GM10266 (cell line): ENCODE measurements around the gene ARMS2.
A peak's percentile ranks its signal among the peaks of the same experiment; 100 is the strongest.

Source experiments
- DNase-seq: peaks from one replicate; pipeline ENCODE4 v3.0.0; 2012; ENCODE audit errors: extremely low spot score
- CTCF ChIP-seq: IDR thresholded peaks from 2 replicates; pipeline ENCODE4 v1.5.1; 2012; ENCODE audit warnings: mild to moderate bottlenecking, low read depth; ENCODE audit not compliant: control insufficient read depth, insufficient read depth; ENCODE audit errors: missing control alignments

Gene ARMS2

GRCh38 chr10:122421054-122421625, 33.3 kb upstream of the ARMS2 start:
- TF ChIP-seq CTCF: no peak
- DNase-seq: no peak

- no peak for DNase-seq
- no peak for TF ChIP-seq CTCF
Measured at GRCh38 chr10:122421742-122422141, 32.7 kb upstream of the ARMS2 start.

- no peak for DNase-seq
- TF ChIP-seq CTCF: no peak
Measured at GRCh38 chr10:122422266-122422989, 32.0 kb upstream of the ARMS2 start.

- DNase-seq: no peak
- no peak for TF ChIP-seq CTCF
Measured at GRCh38 chr10:122424059-122424458, 30.4 kb upstream of the ARMS2 start.

- no peak for DNase-seq
- TF ChIP-seq CTCF: no peak
Measured at GRCh38 chr10:122426829-122427228, 27.6 kb upstream of the ARMS2 start.

- DNase-seq: no peak
- no peak for TF ChIP-seq CTCF
Measured at GRCh38 chr10:122427280-122427679, 27.2 kb upstream of the ARMS2 start.

GRCh38 chr10:122435212-122435827, 19.1 kb upstream of the ARMS2 start:
- no peak for DNase-seq
- TF ChIP-seq CTCF: peak; percentile 42
